K562 (cell line): ENCODE data around the gene PLEKHG3.

Source experiments
- CCAR2 ChIP-seq: fragments of 200-400 bp; formaldehyde crosslinking; IDR thresholded peaks from 2 replicates; pipeline ENCODE4 v1.6.1; 2017; ENCODE audit warnings: mild to moderate bottlenecking, low read depth, low read length
- CTCF ChIP-seq, 3 experiments: IDR thresholded peaks in 2 of 3; conservative IDR thresholded peaks in 1 of 3; 2 replicates each; pipeline ENCODE4 v1.5.1; 2011 to 2012; ENCODE audit warnings: low read length in 3 of 3, mild to moderate bottlenecking in 3 of 3, control low read depth in 2 of 3, improper control_type of control experiment in 1 of 3, inconsistent platforms in 1 of 3, low read depth in 1 of 3, mixed read lengths in 1 of 3, moderate library complexity in 1 of 3; ENCODE audit not compliant: insufficient read depth in 2 of 3
- ETV5 ChIP-seq: sonication (generic); formaldehyde crosslinking; IDR thresholded peaks from 2 replicates; pipeline ENCODE4 v1.4.0; 2020; ENCODE audit warnings: low read depth, mild to moderate bottlenecking, missing genetic modification reagents
- FOXA1 ChIP-seq: fragments of 450-650 bp; IDR thresholded peaks from 2 replicates; pipeline ENCODE4 v1.6.1; 2016; ENCODE audit warnings: mild to moderate bottlenecking, borderline replicate concordance
- HCFC1 ChIP-seq: IDR thresholded peaks from 2 replicates; pipeline ENCODE4 v1.6.1; 2012; ENCODE audit warnings: low read depth, low read length, improper control_type of control experiment
- MEF2A ChIP-seq: IDR thresholded peaks from 2 replicates; pipeline ENCODE4 v1.6.1; 2011; ENCODE audit warnings: low read depth, mild to moderate bottlenecking, low read length, moderate library complexity; ENCODE audit not compliant: control insufficient read depth
- POLR2A ChIP-seq: fragments of 450-650 bp; conservative IDR thresholded peaks from 2 replicates; pipeline ENCODE4 v1.6.1; 2016
- RAD51 ChIP-seq: fragments of 450-650 bp; IDR thresholded peaks from 2 replicates; pipeline ENCODE4 v1.7.1; 2016; ENCODE audit warnings: low read depth, mild to moderate bottlenecking, borderline replicate concordance
- SIN3A ChIP-seq, 2 experiments: fragments of 150-350 bp in 1 of 2; IDR thresholded peaks; 2 replicates each; pipeline ENCODE4 v1.6.1; 2011 to 2016; ENCODE audit warnings: borderline replicate concordance in 2 of 2, low read depth in 2 of 2, low read length in 2 of 2, mild to moderate bottlenecking in 2 of 2, moderate library complexity in 2 of 2; ENCODE audit not compliant: control insufficient read depth in 1 of 2
- SMC3 ChIP-seq: conservative IDR thresholded peaks from 2 replicates; pipeline ENCODE4 v1.6.1; 2011; ENCODE audit warnings: low read depth, low read length, improper control_type of control experiment; ENCODE audit not compliant: insufficient read depth
- TBP ChIP-seq: optimal IDR thresholded peaks from 2 replicates; pipeline ENCODE3; 2011; ENCODE audit warnings: low read depth, low read length, improper control_type of control experiment

GRCh38 chr14:64733321-64733720 is 29.1 kb downstream of the PLEKHG3 start:
- TF ChIP-seq FOXA1: no peak
- TF ChIP-seq CCAR2: no peak
- TF ChIP-seq HCFC1: no peak
- no peak for TF ChIP-seq ETV5 (CRISPR knock-in tag)
- TF ChIP-seq CTCF (IDR thresholded peaks at IDR 0.05 in 2 of 3, conservative IDR thresholded peaks at IDR 0.05 in 1 of 3; ENCODE audit: insufficient read depth in 2 of 3, low read depth in 1 of 3, low read length in 3 of 3): no peak
- no peak for TF ChIP-seq POLR2A
- TF ChIP-seq SMC3: no peak
- no peak for TF ChIP-seq MEF2A
- no peak for TF ChIP-seq RAD51
- TF ChIP-seq SIN3A (IDR thresholded peaks at IDR 0.05; ENCODE audit: borderline replicate concordance in 2 of 2, control insufficient read depth in 1 of 2, low read depth in 2 of 2, low read length in 2 of 2): no peak
- no peak for TF ChIP-seq TBP
